GM23338 (cell line): ENCODE results near the gene LMO7. TPM values are rescaled to one million over a fixed set of nuclear protein-coding genes. Genes with fewer than 3 reads are reported as not detected.

Source experiments
- ATAC-seq: fragments of 200-7000 bp; cut with Tn5 transposase; 3 replicates; pipeline ENCODE4 v1.9.1; 2020
- DNase-seq: peaks from one replicate; pipeline ENCODE4 v3.0.0-alpha.2; 2015; ENCODE audit warnings: low spot score
- H2AFZ ChIP-seq: fragments of 200-600 bp; sonication (generic); 2 replicates; pipeline ENCODE4 v1.8.0; 2016; ENCODE audit warnings: antibody characterized with exemption, mild to moderate bottlenecking, moderate library complexity
- H3F3A ChIP-seq: fragments of 200-600 bp; sonication (generic); replicated peaks from 2 replicates; pipeline ENCODE4 v1.8.0; 2017; ENCODE audit warnings: antibody characterized with exemption, mixed run types, low read depth
- H3K27ac ChIP-seq: fragments of 200-600 bp; sonication (generic); 2 replicates; pipeline ENCODE4 v1.6.1; 2016; ENCODE audit warnings: low read depth
- H3K27me3 ChIP-seq: fragments of 200-600 bp; sonication (generic); 2 replicates; pipeline ENCODE4 v1.8.0; 2016; ENCODE audit warnings: mild to moderate bottlenecking, mixed run types, moderate library complexity; ENCODE audit not compliant: insufficient read depth
- H3K36me3 ChIP-seq: fragments of 200-600 bp; sonication (generic); 2 replicates; pipeline ENCODE4 v1.8.0; 2016; ENCODE audit warnings: mild to moderate bottlenecking; ENCODE audit not compliant: insufficient read depth
- H3K4me1 ChIP-seq: fragments of 200-600 bp; sonication (generic); 2 replicates; pipeline ENCODE4 v1.8.0; 2016; ENCODE audit warnings: mild to moderate bottlenecking, moderate library complexity; ENCODE audit not compliant: insufficient read depth
- H3K4me2 ChIP-seq: fragments of 200-600 bp; sonication (generic); 2 replicates; pipeline ENCODE4 v1.7.1; 2017; ENCODE audit warnings: mixed run types
- H3K4me3 ChIP-seq: fragments of 200-600 bp; sonication (generic); 2 replicates; pipeline ENCODE4 v1.6.1; 2016; ENCODE audit warnings: mixed run types
- H3K79me2 ChIP-seq: fragments of 200-600 bp; sonication (generic); replicated peaks from 2 replicates; pipeline ENCODE4 v1.8.0; 2017; ENCODE audit warnings: mild to moderate bottlenecking; ENCODE audit not compliant: insufficient read depth
- H3K9me2 ChIP-seq: fragments of 200-600 bp; sonication (generic); 2 replicates; pipeline ENCODE4 v1.8.0; 2017; ENCODE audit not compliant: insufficient read depth
- H4K20me1 ChIP-seq: fragments of 200-600 bp; sonication (generic); replicated peaks from 2 replicates; pipeline ENCODE4 v1.8.0; 2017; ENCODE audit warnings: mild to moderate bottlenecking; ENCODE audit not compliant: insufficient read depth
- H3K27ac Mint-ChIP-seq: 2 replicates; pipeline ENCODE4 v1.8.0; 2020; ENCODE audit warnings: inconsistent platforms, mild to moderate bottlenecking, moderate library complexity, mixed read lengths
- H3K27me3 Mint-ChIP-seq: 3 replicates; pipeline ENCODE4 v1.8.0; 2022; ENCODE audit warnings: low read depth, mild to moderate bottlenecking, moderate library complexity, mixed read lengths, inconsistent platforms; ENCODE audit not compliant: insufficient read depth, poor library complexity
- H3K36me3 Mint-ChIP-seq: 3 replicates; pipeline ENCODE4 v1.8.0; 2021; ENCODE audit warnings: low read depth, mild to moderate bottlenecking, inconsistent platforms, moderate library complexity, mixed read lengths
- H3K4me1 Mint-ChIP-seq: 3 replicates; pipeline ENCODE4 v1.8.0; 2020; ENCODE audit warnings: mild to moderate bottlenecking, inconsistent platforms, mixed read lengths
- H3K4me3 Mint-ChIP-seq: 3 replicates; pipeline ENCODE4 v1.8.0; 2021; ENCODE audit warnings: moderate library complexity, mild to moderate bottlenecking, inconsistent platforms, mixed read lengths
- H3K9me3 Mint-ChIP-seq: 3 replicates; pipeline ENCODE4 v1.8.0; 2020; ENCODE audit warnings: moderate library complexity, mild to moderate bottlenecking, inconsistent platforms, mixed read lengths
- CREB1 ChIP-seq: fragments of 250-450 bp; sonication (Bioruptor Pico); IDR thresholded peaks from 2 replicates; pipeline ENCODE4 v1.5.0; 2020; ENCODE audit warnings: low read depth, mild to moderate bottlenecking, moderate library complexity
- ETS1 ChIP-seq: IDR thresholded peaks from 2 replicates; pipeline ENCODE4 v1.6.1; 2016; ENCODE audit warnings: antibody characterized with exemption
- EZH2phosphoT487 ChIP-seq: fragments of 200-600 bp; sonication (generic); IDR thresholded peaks from one replicate; pipeline ENCODE4 v1.8.1; 2018; ENCODE audit warnings: antibody characterized with exemption; ENCODE audit not compliant: unreplicated experiment
- NANOG ChIP-seq: IDR thresholded peaks from 2 replicates; pipeline ENCODE4 v1.6.1; 2016; ENCODE audit warnings: antibody characterized with exemption, borderline replicate concordance
- POLR2AphosphoS5 ChIP-seq: IDR thresholded peaks from 2 replicates; pipeline ENCODE4 v1.6.1; 2016; ENCODE audit warnings: antibody characterized with exemption, low read depth
- REST ChIP-seq: IDR thresholded peaks from one replicate; pipeline ENCODE4 v1.6.1; 2018; ENCODE audit warnings: antibody characterized with exemption; ENCODE audit not compliant: unreplicated experiment
- STAT1 ChIP-seq: IDR thresholded peaks from one replicate; pipeline ENCODE4 v1.6.1; 2016; ENCODE audit warnings: antibody characterized with exemption; ENCODE audit not compliant: unreplicated experiment
- ZNF114 ChIP-seq: fragments of 250-450 bp; sonication (Bioruptor Pico); IDR thresholded peaks from 2 replicates; pipeline ENCODE4 v1.5.0; 2020; ENCODE audit warnings: mild to moderate bottlenecking, moderate library complexity
- ZNF331 ChIP-seq: fragments of 250-450 bp; sonication (Bioruptor Pico); IDR thresholded peaks from 2 replicates; pipeline ENCODE4 v1.5.0; 2020; ENCODE audit warnings: low read depth, mild to moderate bottlenecking, moderate library complexity
- ZNF462 ChIP-seq: fragments of 250-450 bp; sonication (Bioruptor Pico); IDR thresholded peaks from 2 replicates; pipeline ENCODE4 v1.5.0; 2020; ENCODE audit warnings: mild to moderate bottlenecking, moderate library complexity
- polyA plus RNA-seq: library from polyadenylated mRNA; unstranded; fragments of >200 nt; fragmentation: Nextera tagmentation; extraction: Ambion mirVana; gene quantifications from 2 replicates; pipeline ENCODE4 v1.2.1, GENCODE V29; 2016
- total RNA-seq: library from RNA; depleted of rRNA; stranded (reverse); fragments of >200 nt; shearing (Covaris generic); gene quantifications from 2 replicates; pipeline ENCODE4 v1.2.3, GENCODE V29; 2014

LMO7 gene
- total and polyA plus RNA-seq, 2 experiments from 2014 or later, result 22.3 to 26.9 TPM

GRCh38 chr13:75645141-75645540, 9.0 kb downstream of the LMO7 start (continued):
- TF ChIP-seq REST (no peak), POLR2AphosphoS5 (no peak)

GRCh38 chr13:75647126-75647784, 11.1 kb downstream of the LMO7 start:
- ATAC-seq (no peak), DNase-seq (no peak)
- Histone ChIP-seq H3K79me2 (no peaks in the 10 kb centered on the region), H3K9me2 (peaks cover 6% of the 10 kb centered on the region; the same call in 1 of the 2 replicates), H3F3A (no peaks in the 10 kb centered on the region), H3K27me3 (no peaks in the 10 kb centered on the region), H4K20me1 (no peaks in the 10 kb centered on the region), H3K27ac (no peak overlapping the region), H3K4me2 (no peak overlapping the region), H3K4me1 (no peaks in the 10 kb centered on the region), H3K4me3 (no peak overlapping the region), H2AFZ (no peak overlapping the region), H3K36me3 (no peaks in the 10 kb centered on the region)
- Mint-ChIP-seq H3K4me3 (no peak overlapping the region), H3K4me1 (no peaks in the 10 kb centered on the region), H3K9me3 (no peaks in the 10 kb centered on the region; the same call in 2 of the 3 replicates), H3K27ac (no peak overlapping the region), H3K27me3 (peaks cover 2% of the 10 kb centered on the region), H3K36me3 (no peaks in the 10 kb centered on the region)
- TF ChIP-seq REST (no peak), CREB1 (CRISPR knock-in tag) (no peak), ETS1 (no peak), STAT1 (no peak), NANOG (no peak), ZNF462 (CRISPR knock-in tag) (no peak), EZH2phosphoT487 (no peak), ZNF331 (CRISPR knock-in tag) (no peak), POLR2AphosphoS5 (no peak), ZNF114 (CRISPR knock-in tag) (no peak)
